Gastroesophageal sphincter (tissue), 4 donors: ENCODE results near the gene S1PR5. TPM values are rescaled to one million over a fixed set of nuclear protein-coding genes. Genes with fewer than 3 reads are reported as not detected.

Experiments
- ATAC-seq: fragments of 150-250 bp; one replicate; pipeline ENCODE4 v1.9.1; 2016; ENCODE audit warnings: mild to moderate bottlenecking, moderate library complexity
- H3K27ac ChIP-seq, 4 donors: fragments of 200-600 bp; sonication (generic) in 3 of 4; 1 replicate in 3 of 4; 2 replicates in 1 of 4; pipeline ENCODE4 v1.5.1; 2016 to 2019
- H3K27me3 ChIP-seq: fragments of 200-600 bp; sonication (generic); one replicate; pipeline ENCODE4 v1.5.1; 2019
- H3K36me3 ChIP-seq, 2 donors: fragments of 200-600 bp; sonication (generic); one replicate each; pipeline ENCODE4 v1.5.1; 2019; ENCODE audit warnings: control low read depth in 1 of 2
- H3K4me1 ChIP-seq, 3 donors: fragments of 200-600 bp; sonication (generic); 1 replicate in 2 of 3; 2 replicates in 1 of 3; pipeline ENCODE4 v1.5.1; 2016 to 2019; ENCODE audit warnings: control low read depth in 2 of 3
- H3K4me3 ChIP-seq, 2 donors: fragments of 200-600 bp; sonication (generic); one replicate each; pipeline ENCODE4 v1.5.1; 2019; ENCODE audit warnings: mild to moderate bottlenecking in 1 of 2, moderate library complexity in 1 of 2
- H3K9me3 ChIP-seq, 3 donors: fragments of 200-600 bp; sonication (generic); one replicate each; pipeline ENCODE4 v1.5.1; 2017 to 2019; ENCODE audit warnings: control low read depth in 2 of 3
- CTCF ChIP-seq, 4 experiments: fragments of 200-600 bp in 2 of 4; fragments of 450-650 bp in 2 of 4; sonication (generic) in 1 of 4; IDR thresholded peaks; one replicate each; pipeline ENCODE4 v1.5.1; 2017 to 2019; ENCODE audit warnings: antibody characterized with exemption in 4 of 4, mild to moderate bottlenecking in 2 of 4, moderate library complexity in 2 of 4
- EP300 ChIP-seq: sonication (generic); formaldehyde crosslinking; IDR thresholded peaks from one replicate; pipeline ENCODE4 v1.6.1; 2017; ENCODE audit warnings: antibody characterized with exemption, mild to moderate bottlenecking
- POLR2A ChIP-seq, 2 donors: fragments of 450-650 bp; IDR thresholded peaks; one replicate each; pipeline ENCODE4 v1.6.1; 2017; ENCODE audit warnings: antibody characterized with exemption in 2 of 2, mild to moderate bottlenecking in 2 of 2, moderate library complexity in 1 of 2
- POLR2AphosphoS5 ChIP-seq: sonication (generic); formaldehyde crosslinking; IDR thresholded peaks from one replicate; pipeline ENCODE4 v1.6.1; 2017; ENCODE audit warnings: antibody characterized with exemption
- WGBS, 2 donors: methylation state at CpG; one replicate each; pipeline ENCODE4 v1.1.5; 2018; ENCODE audit warnings: low coverage in 1 of 2; 5-methylcytosine and 5-hydroxymethylcytosine counted together
- total RNA-seq, 4 donors: library from RNA; depleted of rRNA; stranded (reverse); fragments of >200 nt; gene quantifications; one replicate each; pipeline ENCODE4 v1.1.0, GENCODE V29; 2016

S1PR5 gene
- total RNA-seq, 4 donors from 2014 or later, result 1.1 TPM; not detected in 3

GRCh38 chr19:10478903-10479384, 38.3 kb downstream of the S1PR5 start:
- Histone ChIP-seq H3K4me3 (peak overlapping the region; percentile 41 to 49), H3K36me3 (peaks cover 0 to 2% of the 10 kb centered on the region in 2 donors), H3K9me3 (no peaks in the 10 kb centered on the region), H3K27me3 (no peaks in the 10 kb centered on the region), H3K27ac (peak overlapping the region in 3 of 4 donors; percentile 38 to 60 (median 56)), H3K4me1 (peaks cover 0 to 16% (median 6%) of the 10 kb centered on the region in 3 donors)
- 1% methylated on average over 22 of the region's 36 CpGs; no CpG with 5 or more reads in 1 of the 2 donors for WGBS, 2 donors
- ATAC-seq, result peak; percentile 99
- TF ChIP-seq CTCF (IDR thresholded peaks at IDR 0.05) (peak in 3 of 4 experiments; percentile 27 to 89 (median 38)), POLR2A (IDR thresholded peaks at IDR 0.05) (no peak), EP300 (no peak)

GRCh38 chr19:10478476-10478875, 38.8 kb downstream of the S1PR5 start:
- peaks cover 3% of the 10 kb centered on the region for H3K27me3 ChIP-seq
- WGBS, 2 donors, result 0 to 25% methylated on average over 1 to 4 of the region's 5 CpGs
- no peak for TF ChIP-seq EP300
- TF ChIP-seq POLR2AphosphoS5, result no peak
- no peak for TF ChIP-seq POLR2A (IDR thresholded peaks at IDR 0.05)
- TF ChIP-seq CTCF (IDR thresholded peaks at IDR 0.05), result no peak
- ATAC-seq, result no peak
- peak overlapping the region in 1 of 4 donors; percentile 3 for H3K27ac ChIP-seq
- H3K36me3 ChIP-seq, result no peaks in the 10 kb centered on the region
- H3K9me3 ChIP-seq, result no peaks in the 10 kb centered on the region
- H3K4me1 ChIP-seq, result peaks cover 0 to 16% (median 6%) of the 10 kb centered on the region in 3 donors
- peak overlapping the region in 1 of 2 donors; percentile 49 for H3K4me3 ChIP-seq

- no peaks in the 10 kb centered on the region for H3K36me3 ChIP-seq
- WGBS, 2 donors, result 52 to 67% methylated on average over 3 to 5 of the region's 6 CpGs
- H3K4me1 ChIP-seq, result peaks cover 0 to 16% (median 6%) of the 10 kb centered on the region in 3 donors
- TF ChIP-seq POLR2A (IDR thresholded peaks at IDR 0.05) (no peak), POLR2AphosphoS5 (no peak), EP300 (no peak), CTCF (IDR thresholded peaks at IDR 0.05) (no peak)
- peaks cover 3% of the 10 kb centered on the region for H3K27me3 ChIP-seq
- H3K9me3 ChIP-seq, result no peaks in the 10 kb centered on the region
- no peak overlapping the region for H3K4me3 ChIP-seq
- no peak for ATAC-seq
- no peak overlapping the region for H3K27ac ChIP-seq
Measured at GRCh38 chr19:10474962-10475451, 42.2 kb downstream of the S1PR5 start.

GRCh38 chr19:10473192-10473591, 44.1 kb downstream of the S1PR5 start:
- H3K4me1 ChIP-seq, result peaks cover 0 to under 1% (median 0%) of the 10 kb centered on the region in 3 donors
- no peak overlapping the region for H3K27ac ChIP-seq
- H3K36me3 ChIP-seq, result peaks cover 0 to 5% of the 10 kb centered on the region in 2 donors
- peaks cover 3% of the 10 kb centered on the region for H3K27me3 ChIP-seq
- 46 to 71% methylated on average over 5 of the region's 5 CpGs for WGBS, 2 donors
- TF ChIP-seq CTCF (IDR thresholded peaks at IDR 0.05), result no peak
- no peak for TF ChIP-seq EP300
- TF ChIP-seq POLR2A (IDR thresholded peaks at IDR 0.05), result no peak
- TF ChIP-seq POLR2AphosphoS5, result no peak
- H3K4me3 ChIP-seq, result no peak overlapping the region
- no peak for ATAC-seq
- H3K9me3 ChIP-seq, result no peaks in the 10 kb centered on the region

- Histone ChIP-seq H3K27ac (no peak overlapping the region), H3K27me3 (peaks cover 3% of the 10 kb centered on the region), H3K4me3 (no peak overlapping the region), H3K9me3 (no peaks in the 10 kb centered on the region), H3K36me3 (peaks cover 0 to 17% of the 10 kb centered on the region in 2 donors), H3K4me1 (no peaks in the 10 kb centered on the region)
- no peak for ATAC-seq
- WGBS, 2 donors, result 26 to 39% methylated on average over 4 to 6 of the region's 6 CpGs
- TF ChIP-seq CTCF (IDR thresholded peaks at IDR 0.05) (peak in 2 of 4 experiments; percentile 11 to 22), POLR2AphosphoS5 (no peak)
Measured at GRCh38 chr19:10471909-10472308, 45.3 kb downstream of the S1PR5 start.
